Panc1 (cell line): Measurements from ENCODE around the gene MRPL11. TPM values are rescaled to one million over a fixed set of nuclear protein-coding genes. Genes with fewer than 3 reads are reported as not detected.

Experiments
- ATAC-seq: fragments of 200-7000 bp; cut with Tn5 transposase; 2 replicates; pipeline ENCODE4 v1.9.1; 2020; ENCODE audit warnings: mild to moderate bottlenecking, moderate library complexity
- BruUV-seq: library from RNA; stranded (reverse); fragments of 400-500 nt; replicated peaks from 2 replicates; lab custom pipeline; 2021; lab: Mats Ljungman, UMichigan
- CTCF ChIA-PET: fragments of 300-600 bp; sonication (Branson Sonifier 250); formaldehyde crosslinking; loops from one replicate; lab custom pipeline; 2022; ENCODE audit warnings: antibody characterized with exemption; lab: Charles Lee
- POLR2A ChIA-PET: fragments of 300-600 bp; sonication (Branson Sonifier 250); formaldehyde crosslinking; loops from one replicate; lab custom pipeline; 2022; ENCODE audit warnings: antibody characterized with exemption; lab: Charles Lee
- DNase-seq: peaks from one replicate; pipeline ENCODE4 v3.0.0-alpha.2; 2010; ENCODE audit warnings: low read depth, low spot score
- H3K27ac ChIP-seq: 2 replicates; pipeline ENCODE4 v1.5.1; 2011; ENCODE audit warnings: mild to moderate bottlenecking, low read length, inconsistent platforms
- H3K27me3 ChIP-seq: fragments of 200-500 bp; sonication (Bioruptor generic); 2 replicates; pipeline ENCODE4 v1.6.0; 2014; ENCODE audit warnings: low read length, inconsistent platforms; ENCODE audit not compliant: control insufficient read depth, insufficient read depth
- H3K36me3 ChIP-seq: fragments of 200-500 bp; sonication (Bioruptor generic); 2 replicates; pipeline ENCODE4 v1.5.1; 2014; ENCODE audit warnings: inconsistent platforms, mild to moderate bottlenecking, low read length, moderate library complexity; ENCODE audit not compliant: control insufficient read depth, insufficient read depth
- H3K4me1 ChIP-seq: 2 replicates; pipeline ENCODE4 v1.5.1; 2011; ENCODE audit warnings: inconsistent platforms, mild to moderate bottlenecking, low read length, moderate library complexity; ENCODE audit not compliant: control insufficient read depth, insufficient read depth
- H3K4me3 ChIP-seq, 2 experiments: 2 replicates each; pipeline ENCODE4 v1.5.1; 2011 to 2012; ENCODE audit warnings: low read depth in 2 of 2, low read length in 2 of 2, mild to moderate bottlenecking in 2 of 2, inconsistent platforms in 1 of 2, moderate library complexity in 1 of 2
- H3K9me3 ChIP-seq: fragments of 200-500 bp; sonication (Bioruptor generic); 2 replicates; pipeline ENCODE4 v1.5.1; 2014; ENCODE audit warnings: low read depth, mild to moderate bottlenecking, inconsistent platforms, low read length, moderate library complexity; ENCODE audit not compliant: control insufficient read depth, insufficient read depth
- CTCF ChIP-seq: fragments of 450-650 bp; IDR thresholded peaks from 2 replicates; pipeline ENCODE4 v1.5.1; 2017; ENCODE audit warnings: mild to moderate bottlenecking
- POLR2AphosphoS5 ChIP-seq: IDR thresholded peaks from 2 replicates; pipeline ENCODE4 v1.6.1; 2012; ENCODE audit warnings: mild to moderate bottlenecking, low read depth, low read length, moderate library complexity
- SIN3A ChIP-seq: IDR thresholded peaks from 2 replicates; pipeline ENCODE4 v1.6.1; 2012; ENCODE audit warnings: low read depth, mild to moderate bottlenecking, low read length, moderate library complexity, borderline replicate concordance; ENCODE audit not compliant: insufficient read depth
- TCF7L2 ChIP-seq: IDR thresholded peaks from 2 replicates; pipeline ENCODE4 v1.6.1; 2011; ENCODE audit warnings: mild to moderate bottlenecking, low read depth, low read length, inconsistent platforms
- in situ Hi-C: cut with HindIII; loops from 2 replicates; pipeline ENCODE4 v1.10.0; 2016; ENCODE audit warnings: low sequenced_read_pairs, low pct_unique_long_range_greater_than_20kb
- intact Hi-C: fragments of 100-400 bp; cut with micrococcal nuclease; formaldehyde crosslinking; loops from one replicate; pipeline ENCODE4 v1.10.0; 2022; ENCODE audit not compliant: unreplicated experiment
- total RNA-seq: library from RNA; stranded (reverse); gene quantifications from one replicate; pipeline ENCODE4 v1.2.1, GENCODE V29; 2021; ENCODE audit not compliant: unreplicated experiment
- TF ChIP-seq, protein P1 (sequence below), 2 experiments: IDR thresholded peaks; 2 replicates each; pipeline ENCODE4 v1.6.1; 2011 to 2012; ENCODE audit warnings: low read depth in 2 of 2, control low read depth in 1 of 2, low read length in 1 of 2, mild to moderate bottlenecking in 1 of 2, moderate library complexity in 1 of 2; ENCODE audit not compliant: insufficient read depth in 1 of 2

MRPL11 gene
- total RNA-seq, 1 experiment from 2014 or later: 158 TPM

GRCh38 chr11:66475349-66476172, 36.9 kb upstream of the MRPL11 start:
- no TSS peak for BruUV-seq
- POLR2A ChIA-PET: no interaction called here
- no peak for TF ChIP-seq SIN3A
- TF ChIP-seq POLR2AphosphoS5: no peak; the same call in 1 of the 2 replicates
- TF ChIP-seq CTCF: no peak
- no peak for TF ChIP-seq TCF7L2
- TF ChIP-seq, protein P1, sequence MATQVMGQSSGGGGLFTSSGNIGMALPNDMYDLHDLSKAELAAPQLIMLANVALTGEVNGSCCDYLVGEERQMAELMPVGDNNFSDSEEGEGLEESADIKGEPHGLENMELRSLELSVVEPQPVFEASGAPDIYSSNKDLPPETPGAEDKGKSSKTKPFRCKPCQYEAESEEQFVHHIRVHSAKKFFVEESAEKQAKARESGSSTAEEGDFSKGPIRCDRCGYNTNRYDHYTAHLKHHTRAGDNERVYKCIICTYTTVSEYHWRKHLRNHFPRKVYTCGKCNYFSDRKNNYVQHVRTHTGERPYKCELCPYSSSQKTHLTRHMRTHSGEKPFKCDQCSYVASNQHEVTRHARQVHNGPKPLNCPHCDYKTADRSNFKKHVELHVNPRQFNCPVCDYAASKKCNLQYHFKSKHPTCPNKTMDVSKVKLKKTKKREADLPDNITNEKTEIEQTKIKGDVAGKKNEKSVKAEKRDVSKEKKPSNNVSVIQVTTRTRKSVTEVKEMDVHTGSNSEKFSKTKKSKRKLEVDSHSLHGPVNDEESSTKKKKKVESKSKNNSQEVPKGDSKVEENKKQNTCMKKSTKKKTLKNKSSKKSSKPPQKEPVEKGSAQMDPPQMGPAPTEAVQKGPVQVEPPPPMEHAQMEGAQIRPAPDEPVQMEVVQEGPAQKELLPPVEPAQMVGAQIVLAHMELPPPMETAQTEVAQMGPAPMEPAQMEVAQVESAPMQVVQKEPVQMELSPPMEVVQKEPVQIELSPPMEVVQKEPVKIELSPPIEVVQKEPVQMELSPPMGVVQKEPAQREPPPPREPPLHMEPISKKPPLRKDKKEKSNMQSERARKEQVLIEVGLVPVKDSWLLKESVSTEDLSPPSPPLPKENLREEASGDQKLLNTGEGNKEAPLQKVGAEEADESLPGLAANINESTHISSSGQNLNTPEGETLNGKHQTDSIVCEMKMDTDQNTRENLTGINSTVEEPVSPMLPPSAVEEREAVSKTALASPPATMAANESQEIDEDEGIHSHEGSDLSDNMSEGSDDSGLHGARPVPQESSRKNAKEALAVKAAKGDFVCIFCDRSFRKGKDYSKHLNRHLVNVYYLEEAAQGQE (IDR thresholded peaks at IDR 0.05; ENCODE audit: insufficient read depth in 1 of 2, low read depth in 2 of 2, low read length in 1 of 2): no peak

DNA sequence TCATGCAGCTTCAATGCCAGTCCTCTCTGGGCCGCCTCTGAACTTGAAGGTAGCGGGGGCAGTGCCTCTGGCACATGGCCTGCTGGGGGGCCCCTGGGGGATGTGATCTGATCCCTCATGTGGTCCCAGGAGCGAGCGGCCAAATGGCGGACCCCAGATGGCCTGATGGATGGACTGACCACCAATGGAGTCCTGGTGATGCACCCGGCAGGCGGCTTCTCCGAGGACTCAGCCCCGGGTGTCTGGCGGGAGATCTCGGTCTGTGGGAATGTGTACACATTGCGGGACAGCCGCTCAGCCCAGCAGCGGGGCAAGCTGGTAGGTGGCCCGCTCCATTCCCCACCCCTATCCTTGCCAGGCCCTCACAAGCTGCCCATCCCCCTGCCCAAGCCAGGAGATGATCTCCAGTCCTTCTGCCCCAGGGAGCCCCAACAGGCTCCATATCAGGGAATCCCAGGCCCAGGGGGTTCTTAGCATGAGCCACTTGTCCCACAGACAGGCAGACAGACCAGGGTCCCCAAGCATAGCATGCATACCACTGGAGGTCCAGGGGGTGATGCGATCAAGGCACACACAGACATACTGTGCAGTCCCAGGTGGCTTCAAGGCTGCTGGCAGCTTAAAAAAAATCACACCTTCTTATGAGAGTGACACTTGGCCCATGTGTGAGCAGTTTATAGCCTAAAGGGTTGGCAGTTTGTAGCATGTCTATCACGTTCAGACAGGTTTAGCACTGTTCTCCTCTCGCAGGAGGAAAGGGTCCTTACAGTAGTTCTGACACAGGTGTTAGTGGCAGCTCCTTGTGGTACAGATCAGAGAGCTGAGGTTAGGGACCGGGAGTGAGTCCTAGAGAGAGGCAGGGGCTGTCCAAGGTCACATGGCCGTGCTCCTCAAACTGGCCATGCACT, 35.2 kb upstream of the MRPL11 start:
- in situ Hi-C loops (no loop called here), intact Hi-C loops (no loop called here)
- Histone ChIP-seq H3K4me3 (no peak overlapping the region), H3K9me3 (no peaks in the 10 kb centered on the region), H3K27me3 (no peaks in the 10 kb centered on the region), H3K27ac (no peak overlapping the region), H3K36me3 (no peaks in the 10 kb centered on the region), H3K4me1 (no peaks in the 10 kb centered on the region; the same call in 1 of the 2 replicates)
- no TSS peak for BruUV-seq
- DNase-seq (no peak), ATAC-seq (no peak)
- ChIA-PET CTCF (interaction anchor here (0.5 kb wide), 1 partner anchor 73 kb away, joined by 3 read pairs; no protein-coding TSS in a partner anchor), POLR2A (no interaction called here)
- TF ChIP-seq, protein P1 (IDR thresholded peaks at IDR 0.05; ENCODE audit: insufficient read depth in 1 of 2, low read depth in 2 of 2, low read length in 1 of 2): no peak
- no peak for TF ChIP-seq POLR2AphosphoS5
- TF ChIP-seq TCF7L2: no peak
- no peak for TF ChIP-seq SIN3A
- TF ChIP-seq CTCF: no peak

More at GRCh38 chr11:66475349-66476172, 36.9 kb upstream of the MRPL11 start:
- in situ Hi-C loops: no loop called here
- DNase-seq (no peak), ATAC-seq (no peak)
- Histone ChIP-seq H3K36me3 (no peaks in the 10 kb centered on the region), H3K9me3 (no peaks in the 10 kb centered on the region), H3K27me3 (no peaks in the 10 kb centered on the region), H3K27ac (no peak overlapping the region), H3K4me1 (peaks cover 4% of the 10 kb centered on the region), H3K4me3 (no peak overlapping the region)
- CTCF ChIA-PET: no interaction called here
- intact Hi-C loops: no loop called here
